NCI-H1930 (cell line): Measurements from ENCODE around the gene XPC.

Experiments
- DNase-seq, 2 experiments: peaks; one replicate each; lab custom pipeline; 2025; lab: John Stamatoyannopoulos, UW

The XPC gene

GRCh38 chr3:14147617-14148016, 30.8 kb downstream of the XPC start:
- DNase-seq, result no peak

- DNase-seq, result no peak
Measured at GRCh38 chr3:14147066-14147435, 31.4 kb downstream of the XPC start.

GRCh38 chr3:14146381-14147065, 31.9 kb downstream of the XPC start:
- DNase-seq, result no peak

- no peak for DNase-seq
Measured at GRCh38 chr3:14145670-14146380, 32.6 kb downstream of the XPC start.

- DNase-seq, result no peak
Measured at GRCh38 chr3:14145236-14145635, 33.2 kb downstream of the XPC start.

- no peak for DNase-seq
Measured at GRCh38 chr3:14144423-14145075, 33.9 kb downstream of the XPC start.

GRCh38 chr3:14143271-14144225, 34.9 kb downstream of the XPC start:
- no peak for DNase-seq

- no peak for DNase-seq
Measured at GRCh38 chr3:14142567-14143270, 35.7 kb downstream of the XPC start.

GRCh38 chr3:14141602-14142341, 36.6 kb downstream of the XPC start:
- no peak for DNase-seq

GRCh38 chr3:14141144-14141543, 37.3 kb downstream of the XPC start:
- no peak for DNase-seq

- DNase-seq, result no peak
Measured at GRCh38 chr3:14140668-14141067, 37.7 kb downstream of the XPC start.

- DNase-seq, result no peak
Measured at GRCh38 chr3:14139771-14140170, 38.6 kb downstream of the XPC start.

- no peak for DNase-seq
Measured at GRCh38 chr3:14138878-14139655, 39.3 kb downstream of the XPC start.

- DNase-seq, result no peak
Measured at GRCh38 chr3:14138109-14138877, 40.1 kb downstream of the XPC start.

- no peak for DNase-seq
Measured at GRCh38 chr3:14137445-14137844, 41.0 kb downstream of the XPC start.

GRCh38 chr3:14137004-14137403, 41.4 kb downstream of the XPC start:
- DNase-seq, result no peak

GRCh38 chr3:14135581-14135980, 42.8 kb downstream of the XPC start:
- DNase-seq, result no peak

GRCh38 chr3:14134291-14134690, 44.1 kb downstream of the XPC start:
- no peak for DNase-seq

- DNase-seq, result no peak
Measured at GRCh38 chr3:14133876-14134275, 44.5 kb downstream of the XPC start.
